Lower leg skin (tissue), 4 donors: ENCODE measurements around the gene DUOX1. TPM values are rescaled to one million over a fixed set of nuclear protein-coding genes. Genes with fewer than 3 reads are reported as not detected.

Experiments
- DNase-seq, 2 donors: peaks; one replicate each; pipeline ENCODE4 v3.0.0-alpha.2; 2019; ENCODE audit warnings: low spot score in 2 of 2
- H3K4me3 ChIP-seq: fragments of 200-600 bp; sonication (generic); 2 replicates; pipeline ENCODE4 v1.5.1; 2017; ENCODE audit warnings: mild to moderate bottlenecking, low read depth; ENCODE audit not compliant: poor library complexity, severe bottlenecking
- POLR2A ChIP-seq, 2 donors: fragments of 450-650 bp; IDR thresholded peaks; one replicate each; pipeline ENCODE4 v1.6.1; 2016 to 2017; ENCODE audit warnings: antibody characterized with exemption in 2 of 2, mild to moderate bottlenecking in 1 of 2, moderate library complexity in 1 of 2
- WGBS, 2 donors: methylation state at CpG; one replicate each; pipeline ENCODE4 v1.1.5; 2018; 5-methylcytosine and 5-hydroxymethylcytosine counted together
- intact Hi-C: fragments of 100-400 bp; cut with DNase I; formaldehyde crosslinking; loops from one replicate; pipeline ENCODE4 v1.15.0; 2023; ENCODE audit warnings: low total_unique reads
- total RNA-seq, 4 donors: library from RNA; depleted of rRNA; stranded (reverse); fragments of >200 nt; gene quantifications; one replicate each; pipeline ENCODE4 v1.1.0, GENCODE V29; 2016
- TF ChIP-seq, protein P1 (sequence below), 3 donors: fragments of 450-650 bp; IDR thresholded peaks; one replicate each; pipeline ENCODE4 v1.5.1; 2016; ENCODE audit warnings: antibody characterized with exemption in 3 of 3, mild to moderate bottlenecking in 3 of 3, moderate library complexity in 2 of 3

Gene DUOX1
- total RNA-seq, 4 donors from 2014 or later = 90.1 to 162 (median 114) TPM

- WGBS, 2 donors = 78 to 93% methylated on average over 2 to 6 of the region's 6 CpGs
- intact Hi-C loops = no loop called here
- DNase-seq = no peak
- TF ChIP-seq, protein P1, sequence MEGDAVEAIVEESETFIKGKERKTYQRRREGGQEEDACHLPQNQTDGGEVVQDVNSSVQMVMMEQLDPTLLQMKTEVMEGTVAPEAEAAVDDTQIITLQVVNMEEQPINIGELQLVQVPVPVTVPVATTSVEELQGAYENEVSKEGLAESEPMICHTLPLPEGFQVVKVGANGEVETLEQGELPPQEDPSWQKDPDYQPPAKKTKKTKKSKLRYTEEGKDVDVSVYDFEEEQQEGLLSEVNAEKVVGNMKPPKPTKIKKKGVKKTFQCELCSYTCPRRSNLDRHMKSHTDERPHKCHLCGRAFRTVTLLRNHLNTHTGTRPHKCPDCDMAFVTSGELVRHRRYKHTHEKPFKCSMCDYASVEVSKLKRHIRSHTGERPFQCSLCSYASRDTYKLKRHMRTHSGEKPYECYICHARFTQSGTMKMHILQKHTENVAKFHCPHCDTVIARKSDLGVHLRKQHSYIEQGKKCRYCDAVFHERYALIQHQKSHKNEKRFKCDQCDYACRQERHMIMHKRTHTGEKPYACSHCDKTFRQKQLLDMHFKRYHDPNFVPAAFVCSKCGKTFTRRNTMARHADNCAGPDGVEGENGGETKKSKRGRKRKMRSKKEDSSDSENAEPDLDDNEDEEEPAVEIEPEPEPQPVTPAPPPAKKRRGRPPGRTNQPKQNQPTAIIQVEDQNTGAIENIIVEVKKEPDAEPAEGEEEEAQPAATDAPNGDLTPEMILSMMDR (IDR thresholded peaks at IDR 0.05) = no peak
- no peak for TF ChIP-seq POLR2A (IDR thresholded peaks at IDR 0.05)
- no peak overlapping the region for H3K4me3 ChIP-seq
Measured at GRCh38 chr15:45150481-45150880, 20.7 kb downstream of the DUOX1 start.

- H3K4me3 ChIP-seq = no peak overlapping the region
- 91 to 97% methylated on average over 6 of the region's 6 CpGs for WGBS, 2 donors
- intact Hi-C loops = no loop called here
- no peak for DNase-seq
- no peak for TF ChIP-seq POLR2A (IDR thresholded peaks at IDR 0.05)
- TF ChIP-seq, protein P1 (IDR thresholded peaks at IDR 0.05) = no peak
Measured at GRCh38 chr15:45150997-45151396, 21.2 kb downstream of the DUOX1 start.

GRCh38 chr15:45151998-45152828 is 22.4 kb downstream of the DUOX1 start:
- 93 to 96% methylated on average over 36 of the region's 36 CpGs for WGBS, 2 donors
- DNase-seq = no peak
- intact Hi-C loops = no loop called here
- TF ChIP-seq, protein P1 (IDR thresholded peaks at IDR 0.05) = no peak
- TF ChIP-seq POLR2A (IDR thresholded peaks at IDR 0.05) = no peak
- no peak overlapping the region for H3K4me3 ChIP-seq

- no peak overlapping the region for H3K4me3 ChIP-seq
- TF ChIP-seq, protein P1 (IDR thresholded peaks at IDR 0.05) = no peak
- no peak for TF ChIP-seq POLR2A (IDR thresholded peaks at IDR 0.05)
- intact Hi-C loops = no loop called here
- DNase-seq = no peak
- 85 to 95% methylated on average over 8 of the region's 8 CpGs for WGBS, 2 donors
Measured at GRCh38 chr15:45155739-45156138, 25.9 kb downstream of the DUOX1 start.

GRCh38 chr15:45156744-45157455 is 27.1 kb downstream of the DUOX1 start:
- DNase-seq = no peak
- intact Hi-C loops = no loop called here
- H3K4me3 ChIP-seq = no peak overlapping the region
- TF ChIP-seq, protein P1 (IDR thresholded peaks at IDR 0.05) = no peak
- no peak for TF ChIP-seq POLR2A (IDR thresholded peaks at IDR 0.05)
- WGBS, 2 donors = 69 to 79% methylated on average over 7 of the region's 7 CpGs
